Measurements from ENCODE around the gene SEMA4G.

DNA sequence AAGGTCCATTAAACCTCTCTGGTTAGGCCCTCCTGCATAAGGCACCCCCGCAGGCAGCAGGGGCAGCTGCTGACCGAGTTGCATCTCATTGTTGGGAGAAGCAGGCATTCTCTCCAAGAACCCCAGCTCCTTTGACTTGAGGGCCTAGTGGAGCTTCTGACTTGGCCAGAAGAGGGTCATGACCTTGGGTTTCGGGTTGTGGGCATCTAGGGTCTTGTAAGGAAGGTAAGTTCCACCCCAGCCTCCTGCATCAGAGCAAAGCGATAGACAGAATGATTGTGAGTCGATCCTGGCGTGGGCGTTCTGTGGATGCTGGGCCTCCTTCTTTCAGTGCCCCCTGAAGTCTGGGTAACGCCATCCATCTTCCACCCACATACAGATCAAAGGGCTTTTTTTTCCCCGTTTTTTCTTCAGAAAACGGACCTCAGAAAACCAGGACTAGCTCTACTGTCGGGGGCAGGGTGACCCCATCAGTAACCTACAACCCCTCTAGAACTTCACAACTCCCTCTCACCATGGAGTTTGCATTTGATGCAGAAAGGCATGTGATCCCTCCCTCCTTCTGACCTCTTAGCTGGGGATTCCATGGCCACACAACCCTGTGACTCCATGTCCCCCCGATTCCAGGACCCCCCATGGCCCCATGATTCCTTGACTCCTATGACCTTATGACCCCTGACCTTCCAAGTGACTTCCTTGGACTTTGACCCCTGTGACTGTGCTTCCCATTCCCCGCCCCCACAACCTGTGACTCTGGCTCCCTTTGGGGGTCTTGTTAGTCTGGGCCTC lies 3.0 kb downstream of the SEMA4G start:
- TF ChIP-seq RAD21 (IDR thresholded peaks at IDR 0.05; ENCODE audit: low read depth) (no peak), YY1 (IDR thresholded peaks at IDR 0.05; ENCODE audit: low read depth) (no peak), FOXM1 (IDR thresholded peaks at IDR 0.05; ENCODE audit: borderline replicate concordance, low read depth) (no peak), CEBPB (IDR thresholded peaks at IDR 0.05) (no peak), TCF12 (IDR thresholded peaks at IDR 0.05; ENCODE audit: low read depth) (no peak)
